H1 (cell line): ENCODE measurements around the gene ASCC1. TPM values are rescaled to one million over a fixed set of nuclear protein-coding genes. Genes with fewer than 3 reads are reported as not detected.

ENCODE experiments used
- CTCF ChIA-PET: fragments of 300-600 bp; sonication (Branson Sonifier 250); formaldehyde crosslinking; loops from one replicate; lab custom pipeline; 2021; ENCODE audit not compliant: partially characterized antibody; lab: Charles Lee
- POLR2A ChIA-PET: fragments of 300-600 bp; sonication (Branson Sonifier 250); formaldehyde crosslinking; loops from one replicate; lab custom pipeline; 2021; ENCODE audit warnings: inconsistent platforms; ENCODE audit not compliant: partially characterized antibody; lab: Charles Lee
- DNase-seq, 2 experiments: peaks; one replicate each; pipeline versions ENCODE4 v3.0.0 to v3.0.0-alpha.2; 2010 to 2022; ENCODE audit warnings: low spot score in 2 of 2, low read depth in 1 of 2, mixed read lengths in 1 of 2
- FAIRE-seq: peaks from 2 replicates; lab custom pipeline; 2011; peaks lifted over from hg19 to GRCh38; lab: Jason Lieb, UNC
- H2AFZ ChIP-seq: 2 replicates; pipeline ENCODE4 v1.8.1; 2012; ENCODE audit warnings: low read length, inconsistent platforms
- H2AK5ac ChIP-seq: 2 replicates; pipeline ENCODE4 v1.6.1; 2013; ENCODE audit warnings: low read depth, low read length
- H2BK120ac ChIP-seq: replicated peaks from 2 replicates; pipeline ENCODE3; 2013; ENCODE audit warnings: low read depth, low read length, inconsistent platforms
- H2BK12ac ChIP-seq: 2 replicates; pipeline ENCODE4 v1.6.1; 2013; ENCODE audit warnings: low read depth, low read length
- H2BK15ac ChIP-seq: 2 replicates; pipeline ENCODE4 v1.6.1; 2013; ENCODE audit warnings: low read length
- H2BK20ac ChIP-seq: 2 replicates; pipeline ENCODE4 v1.6.1; 2013; ENCODE audit warnings: low read length
- H2BK5ac ChIP-seq: 2 replicates; pipeline ENCODE4 v1.6.1; 2013; ENCODE audit warnings: low read depth, low read length
- H3K14ac ChIP-seq: 2 replicates; pipeline ENCODE4 v1.6.1; 2013; ENCODE audit warnings: inconsistent platforms; ENCODE audit not compliant: insufficient read length
- H3K18ac ChIP-seq: 2 replicates; pipeline ENCODE4 v1.6.1; 2013; ENCODE audit warnings: low read length; ENCODE audit errors: extremely low read depth
- H3K23ac ChIP-seq: 2 replicates; pipeline ENCODE4 v1.6.1; 2013; ENCODE audit warnings: inconsistent platforms; ENCODE audit not compliant: insufficient read length
- H3K23me2 ChIP-seq: 2 replicates; pipeline ENCODE4 v1.6.1; 2013; ENCODE audit warnings: low read depth, low read length
- H3K27ac ChIP-seq: 2 replicates; pipeline ENCODE4 v1.6.1; 2011; ENCODE audit warnings: low read depth, low read length, inconsistent platforms
- H3K27me3 ChIP-seq, 4 experiments: replicated peaks in 1 of 4; 1 replicate in 1 of 4; 2 replicates in 3 of 4; pipeline versions ENCODE4 v1.6.1 to v1.8.1; 2011 to 2013; ENCODE audit warnings: low read length in 3 of 4, mild to moderate bottlenecking in 3 of 4, inconsistent platforms in 2 of 4, mixed read lengths in 2 of 4, moderate library complexity in 1 of 4; ENCODE audit not compliant: control insufficient read depth in 3 of 4, insufficient read depth in 3 of 4; ENCODE audit errors: extremely low read depth in 1 of 4
- H3K36me3 ChIP-seq, 4 experiments: 2 replicates each; pipeline versions ENCODE4 v1.6.1 to v1.8.1; 2011 to 2013; ENCODE audit warnings: mild to moderate bottlenecking in 4 of 4, low read length in 3 of 4, moderate library complexity in 2 of 4, control low read depth in 1 of 4, inconsistent platforms in 1 of 4; ENCODE audit not compliant: insufficient read depth in 4 of 4, control insufficient read depth in 2 of 4
- H3K4ac ChIP-seq: replicated peaks from 2 replicates; pipeline ENCODE3; 2013; ENCODE audit warnings: low read length, low read depth, mixed read lengths, inconsistent platforms; ENCODE audit not compliant: insufficient read length
- H3K4me1 ChIP-seq, 4 experiments: replicated peaks in 1 of 4; 1 replicate in 1 of 4; 2 replicates in 3 of 4; pipeline versions ENCODE4 v1.6.1 to v1.8.1; 2011 to 2013; ENCODE audit warnings: low read length in 3 of 4, inconsistent platforms in 2 of 4, mixed read lengths in 1 of 4; ENCODE audit not compliant: insufficient read depth in 4 of 4, control insufficient read depth in 3 of 4
- H3K4me2 ChIP-seq, 2 experiments: 2 replicates each; pipeline versions ENCODE4 v1.6.1 to v1.8.1; 2011 to 2013; ENCODE audit warnings: low read depth in 2 of 2, low read length in 2 of 2, control low read depth in 1 of 2, inconsistent platforms in 1 of 2, mild to moderate bottlenecking in 1 of 2; ENCODE audit not compliant: insufficient read depth in 1 of 2
- H3K4me3 ChIP-seq, 4 experiments: fragments of 200-600, 300-600 bp in 1 of 4; sonication (generic), shearing (Covaris generic), sonication (Bioruptor Twin) in 1 of 4; 2 replicates each; pipeline versions ENCODE4 v1.5.1 to v1.8.1; 2011 to 2016; ENCODE audit warnings: low read length in 4 of 4, low read depth in 3 of 4, control low read depth in 2 of 4, inconsistent platforms in 2 of 4, mild to moderate bottlenecking in 2 of 4, mixed read lengths in 1 of 4, moderate library complexity in 1 of 4; ENCODE audit not compliant: insufficient read depth in 2 of 4; ENCODE audit errors: extremely low read depth in 1 of 4
- H3K56ac ChIP-seq: replicated peaks from 2 replicates; pipeline ENCODE3; 2013; ENCODE audit warnings: low read depth, mild to moderate bottlenecking, mixed read lengths, low read length, inconsistent platforms; ENCODE audit not compliant: insufficient read length
- H3K79me1 ChIP-seq: 2 replicates; pipeline ENCODE4 v1.6.1; 2013; ENCODE audit warnings: low read depth, low read length, control low read depth
- H3K79me2 ChIP-seq, 2 experiments: 2 replicates each; pipeline versions ENCODE4 v1.6.1 to v1.8.1; 2012 to 2013; ENCODE audit warnings: low read length in 2 of 2, mild to moderate bottlenecking in 2 of 2, inconsistent platforms in 1 of 2; ENCODE audit not compliant: insufficient read depth in 2 of 2, control insufficient read depth in 1 of 2
- H3K9ac ChIP-seq, 4 experiments: replicated peaks in 1 of 4; 1 replicate in 1 of 4; 2 replicates in 3 of 4; pipeline versions ENCODE4 v1.6.1 to v1.8.1; 2011 to 2013; ENCODE audit warnings: low read depth in 3 of 4, low read length in 3 of 4, control low read depth in 2 of 4, mild to moderate bottlenecking in 2 of 4, moderate library complexity in 2 of 4, inconsistent platforms in 1 of 4; ENCODE audit errors: extremely low read depth in 1 of 4
- H3K9me3 ChIP-seq, 2 experiments: 2 replicates each; pipeline versions ENCODE4 v1.6.1 to v1.8.1; 2012 to 2013; ENCODE audit warnings: mild to moderate bottlenecking in 2 of 2, moderate library complexity in 2 of 2, control low read depth in 1 of 2, inconsistent platforms in 1 of 2, low read depth in 1 of 2, low read length in 1 of 2, mixed read lengths in 1 of 2; ENCODE audit not compliant: insufficient read depth in 2 of 2
- H4K20me1 ChIP-seq, 2 experiments: replicated peaks in 1 of 2; 2 replicates each; pipeline versions ENCODE3 to v1.8.1; 2011 to 2013; ENCODE audit warnings: inconsistent platforms in 2 of 2, low read length in 2 of 2, mild to moderate bottlenecking in 1 of 2; ENCODE audit not compliant: insufficient read depth in 2 of 2, control insufficient read depth in 1 of 2
- H4K5ac ChIP-seq: 2 replicates; pipeline ENCODE4 v1.6.1; 2013; ENCODE audit warnings: low read length, low read depth, mixed read lengths, inconsistent platforms; ENCODE audit not compliant: insufficient read length
- H4K8ac ChIP-seq: 2 replicates; pipeline ENCODE4 v1.8.0; 2013; ENCODE audit warnings: mild to moderate bottlenecking, moderate library complexity, low read length, inconsistent platforms; ENCODE audit not compliant: insufficient read depth; ENCODE audit errors: extremely low read depth
- H4K91ac ChIP-seq: replicated peaks from 2 replicates; pipeline ENCODE3; 2013; ENCODE audit warnings: low read length, mixed read lengths, inconsistent platforms; ENCODE audit not compliant: insufficient read length
- JUN ChIP-seq: IDR thresholded peaks from 2 replicates; pipeline ENCODE4 v1.6.1; 2011; ENCODE audit warnings: low read depth, mild to moderate bottlenecking, improper control_type of control experiment, low read length
- KDM4A ChIP-seq: IDR thresholded peaks from one replicate; pipeline ENCODE4 v1.7.1; 2012; ENCODE audit warnings: low read depth, mild to moderate bottlenecking, moderate library complexity, low read length, inconsistent platforms; ENCODE audit not compliant: severe bottlenecking
- NANOG ChIP-seq: IDR thresholded peaks from 2 replicates; pipeline ENCODE4 v1.6.1; 2011; ENCODE audit warnings: low read length, low read depth, mild to moderate bottlenecking, inconsistent platforms; ENCODE audit not compliant: insufficient read depth, poor library complexity, severe bottlenecking
- PHF8 ChIP-seq: fragments of 200-600 bp; sonication (generic); conservative IDR thresholded peaks from 2 replicates; pipeline ENCODE4 v1.7.1; 2012; ENCODE audit warnings: low read depth, mild to moderate bottlenecking, inconsistent platforms, low read length, moderate library complexity
- RAD21 ChIP-seq, 2 experiments: IDR thresholded peaks in 1 of 2; conservative IDR thresholded peaks in 1 of 2; 2 replicates each; pipeline ENCODE4 v1.6.1; 2011; ENCODE audit warnings: low read depth in 2 of 2, low read length in 2 of 2, improper control_type of control experiment in 1 of 2, inconsistent platforms in 1 of 2, mild to moderate bottlenecking in 1 of 2, moderate library complexity in 1 of 2
- RBBP5 ChIP-seq: IDR thresholded peaks from 2 replicates; pipeline ENCODE4 v1.7.1; 2012; ENCODE audit warnings: low read depth, mild to moderate bottlenecking, inconsistent platforms, low read length, moderate library complexity, borderline replicate concordance
- SIRT6 ChIP-seq: IDR thresholded peaks from one replicate; pipeline ENCODE4 v1.7.1; 2012; ENCODE audit warnings: low read length, inconsistent platforms
- SP2 ChIP-seq: IDR thresholded peaks from 2 replicates; pipeline ENCODE4 v1.6.1; 2012; ENCODE audit warnings: mild to moderate bottlenecking, low read length, inconsistent platforms
- SRF ChIP-seq: IDR thresholded peaks from 2 replicates; pipeline ENCODE4 v1.6.1; 2011; ENCODE audit warnings: mild to moderate bottlenecking, low read depth, low read length, moderate library complexity
- SUZ12 ChIP-seq: fragments of 200-600 bp; sonication (generic); IDR thresholded peaks from 2 replicates; pipeline ENCODE4 v1.6.1; 2012; ENCODE audit warnings: mild to moderate bottlenecking, inconsistent platforms, low read length, moderate library complexity, mixed read lengths
- TAF7 ChIP-seq: optimal IDR thresholded peaks from 2 replicates; pipeline ENCODE3; 2011; ENCODE audit warnings: low read depth, mild to moderate bottlenecking, inconsistent platforms, low read length, moderate library complexity, borderline replicate concordance
- WGBS, 2 experiments: shearing (Covaris generic) in 1 of 2; methylation state at CpG; one replicate each; pipeline versions ENCODE4 v1.1.6 to v1.1.7; 2013 to 2015; ENCODE audit warnings: low lambda C conversion rate in 2 of 2, mixed read lengths in 2 of 2, inconsistent platforms in 1 of 2, low coverage in 1 of 2, missing lambda C conversion rate in 1 of 2; ENCODE audit not compliant: insufficient replicate concordance in 2 of 2, insufficient coverage in 1 of 2, insufficient read length in 1 of 2; ENCODE audit errors: extremely low coverage in 1 of 2, missing lambda C conversion rate in 1 of 2; 5-methylcytosine and 5-hydroxymethylcytosine counted together
- polyA plus RNA-seq, 7 experiments: library from polyadenylated mRNA; depleted of rRNA in 3 of 7; stranded (reverse) in 5 of 7; unstranded in 2 of 7; fragments of >200 nt in 5 of 7; fragments of 200-250 nt in 2 of 7; gene quantifications; 1 replicate in 5 of 7; 2 replicates in 1 of 7; 4 replicates in 1 of 7; pipeline versions ENCODE4 v1.2.1 to v1.2.3, GENCODE V29; 2011 to 2013; ENCODE audit warnings: missing spikeins in 2 of 7, mixed read lengths in 2 of 7
- total RNA-seq: library from RNA; stranded (reverse); fragmentation: NEBNext Ultra II Directional; extraction: Animal tissue kit (Norgen Biotek cat#: 25700); gene quantifications from 2 replicates; pipeline ENCODE4 v1.2.1, GENCODE V29; 2021
- TF ChIP-seq, protein P1 (sequence below): IDR thresholded peaks from 2 replicates; pipeline ENCODE4 v1.6.1; 2011; ENCODE audit warnings: low read depth, mild to moderate bottlenecking, low read length; ENCODE audit not compliant: insufficient read depth
- TF ChIP-seq, protein P2 (sequence below): IDR thresholded peaks from 2 replicates; pipeline ENCODE4 v1.6.1; 2012; ENCODE audit warnings: inconsistent platforms

Gene ASCC1
- total and polyA plus RNA-seq, 2 of the 8 experiments (the other 6 are each of a cell fraction or from before 2014, with no cell fraction given), result 25.6 to 35.8 TPM

DNA sequence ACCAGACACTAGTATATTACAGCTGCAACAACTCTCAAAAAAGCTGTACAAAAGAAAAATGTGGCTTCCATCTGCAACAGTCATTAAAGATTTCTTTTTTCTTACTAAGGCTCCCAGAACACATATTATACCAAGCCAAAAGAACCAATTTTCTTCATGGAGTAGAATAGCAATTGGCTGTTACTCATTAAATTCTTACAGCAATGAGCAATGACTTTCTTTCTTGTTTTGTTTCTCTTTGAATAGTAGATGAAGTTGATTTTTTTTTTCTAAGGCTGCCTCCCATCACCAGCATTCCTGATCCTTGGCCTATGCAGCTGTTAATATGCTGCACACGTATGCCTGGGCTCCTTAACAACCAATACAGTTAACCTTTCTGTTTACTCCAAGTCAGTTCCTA is 91.1 kb downstream of the ASCC1 start:
- POLR2A ChIA-PET, result interaction anchor here (1.2 to 2.0 kb wide), 2 partner anchors 148 to 150 kb away, joined by 3 to 10 read pairs; partner anchors contain the start of gene DDIT4
- Histone ChIP-seq H3K4me2 (no peak overlapping the region), H3K18ac (no peak overlapping the region), H3K36me3 (no peaks in the 10 kb centered on the region), H3K9me3 (no peaks in the 10 kb centered on the region), H3K79me1 (no peaks in the 10 kb centered on the region), H3K27ac (no peak overlapping the region), H3K23me2 (no peaks in the 10 kb centered on the region), H2BK12ac (no peak overlapping the region), H3K56ac (no peak overlapping the region), H2BK15ac (no peak overlapping the region), H3K23ac (no peak overlapping the region), H4K5ac (no peak overlapping the region), H2BK120ac (no peak overlapping the region), H4K20me1 (no peaks in the 10 kb centered on the region), H4K91ac (no peak overlapping the region), H3K27me3 (no peaks in the 10 kb centered on the region), H4K8ac (no peak overlapping the region), H3K9ac (no peak overlapping the region), H2BK5ac (no peak overlapping the region), H2AK5ac (no peak overlapping the region), H3K4me3 (no peak overlapping the region), H3K79me2 (no peaks in the 10 kb centered on the region), H3K14ac (no peak overlapping the region), H2AFZ (no peak overlapping the region), H3K4me1 (peaks cover 0 to 5% (median 2%) of the 10 kb centered on the region in 4 experiments; a peak in 2 of 7 replicates), H3K4ac (no peak overlapping the region), H2BK20ac (no peak overlapping the region)
- WGBS, 2 experiments, result 87% methylated on average over 1 of the region's 1 CpG; no CpG with 5 or more reads in 1 of the 2 experiments
- DNase-seq (no peak), FAIRE-seq (no peak)
- CTCF ChIA-PET, result interaction anchor here (0.9 to 5.0 kb wide), 10 partner anchors 9 to 212 kb away, joined by 3 to 51 read pairs (median 9); partner anchors contain the start of gene SPOCK2
- TF ChIP-seq, protein P1, sequence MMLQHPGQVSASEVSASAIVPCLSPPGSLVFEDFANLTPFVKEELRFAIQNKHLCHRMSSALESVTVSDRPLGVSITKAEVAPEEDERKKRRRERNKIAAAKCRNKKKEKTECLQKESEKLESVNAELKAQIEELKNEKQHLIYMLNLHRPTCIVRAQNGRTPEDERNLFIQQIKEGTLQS, result no peak
- TF ChIP-seq PHF8, result no peak
- no peak for TF ChIP-seq RBBP5
- no peak for TF ChIP-seq SUZ12
- TF ChIP-seq TAF7, result no peak
- no peak for TF ChIP-seq JUN
- TF ChIP-seq NANOG, result no peak
- no peak for TF ChIP-seq SP2
- TF ChIP-seq KDM4A, result no peak
- TF ChIP-seq SRF, result no peak
- no peak for TF ChIP-seq SIRT6
- TF ChIP-seq, protein P2, sequence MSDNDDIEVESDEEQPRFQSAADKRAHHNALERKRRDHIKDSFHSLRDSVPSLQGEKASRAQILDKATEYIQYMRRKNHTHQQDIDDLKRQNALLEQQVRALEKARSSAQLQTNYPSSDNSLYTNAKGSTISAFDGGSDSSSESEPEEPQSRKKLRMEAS, result no peak
- TF ChIP-seq RAD21 (IDR thresholded peaks at IDR 0.05 in 1 of 2, conservative IDR thresholded peaks at IDR 0.05 in 1 of 2; ENCODE audit: low read depth in 2 of 2, low read length in 2 of 2), result no peak
